ENCODE data around the gene VCL.

DNA sequence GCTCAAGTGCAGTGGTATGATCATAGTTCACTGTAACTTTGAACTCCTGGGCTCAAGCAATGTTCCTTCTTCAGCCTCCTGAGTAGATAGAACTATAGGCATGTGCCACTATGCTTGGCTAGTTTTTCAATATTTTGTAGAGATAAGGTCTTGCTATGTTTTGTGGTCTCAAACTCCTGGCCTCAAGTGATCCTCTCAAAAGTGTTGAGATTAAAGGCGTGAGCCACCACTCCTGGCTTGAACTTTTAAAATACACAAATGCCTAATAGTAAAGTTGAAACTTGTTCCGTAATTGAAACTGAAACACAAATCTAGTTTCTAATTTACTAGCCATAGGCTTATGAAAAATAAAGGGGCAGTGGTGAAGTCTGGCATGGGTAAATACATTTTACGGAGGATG, 87.0 kb downstream of the VCL start:
- TF ChIP-seq, protein P1, sequence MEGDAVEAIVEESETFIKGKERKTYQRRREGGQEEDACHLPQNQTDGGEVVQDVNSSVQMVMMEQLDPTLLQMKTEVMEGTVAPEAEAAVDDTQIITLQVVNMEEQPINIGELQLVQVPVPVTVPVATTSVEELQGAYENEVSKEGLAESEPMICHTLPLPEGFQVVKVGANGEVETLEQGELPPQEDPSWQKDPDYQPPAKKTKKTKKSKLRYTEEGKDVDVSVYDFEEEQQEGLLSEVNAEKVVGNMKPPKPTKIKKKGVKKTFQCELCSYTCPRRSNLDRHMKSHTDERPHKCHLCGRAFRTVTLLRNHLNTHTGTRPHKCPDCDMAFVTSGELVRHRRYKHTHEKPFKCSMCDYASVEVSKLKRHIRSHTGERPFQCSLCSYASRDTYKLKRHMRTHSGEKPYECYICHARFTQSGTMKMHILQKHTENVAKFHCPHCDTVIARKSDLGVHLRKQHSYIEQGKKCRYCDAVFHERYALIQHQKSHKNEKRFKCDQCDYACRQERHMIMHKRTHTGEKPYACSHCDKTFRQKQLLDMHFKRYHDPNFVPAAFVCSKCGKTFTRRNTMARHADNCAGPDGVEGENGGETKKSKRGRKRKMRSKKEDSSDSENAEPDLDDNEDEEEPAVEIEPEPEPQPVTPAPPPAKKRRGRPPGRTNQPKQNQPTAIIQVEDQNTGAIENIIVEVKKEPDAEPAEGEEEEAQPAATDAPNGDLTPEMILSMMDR (IDR thresholded peaks at IDR 0.05), result no peak
- TF ChIP-seq POLR2A (IDR thresholded peaks at IDR 0.05) (no peak), POLR2AphosphoS5 (IDR thresholded peaks at IDR 0.05) (no peak)

Data from transverse colon (tissue), 4 donors.